ENCODE measurements around the gene PODXL2. TPM values are rescaled to one million over a fixed set of nuclear protein-coding genes. Genes with fewer than 3 reads are reported as not detected.

The PODXL2 gene
- total RNA-seq, 1 donor from 2014 or later, result 5.7 TPM

- TF ChIP-seq, protein P1, sequence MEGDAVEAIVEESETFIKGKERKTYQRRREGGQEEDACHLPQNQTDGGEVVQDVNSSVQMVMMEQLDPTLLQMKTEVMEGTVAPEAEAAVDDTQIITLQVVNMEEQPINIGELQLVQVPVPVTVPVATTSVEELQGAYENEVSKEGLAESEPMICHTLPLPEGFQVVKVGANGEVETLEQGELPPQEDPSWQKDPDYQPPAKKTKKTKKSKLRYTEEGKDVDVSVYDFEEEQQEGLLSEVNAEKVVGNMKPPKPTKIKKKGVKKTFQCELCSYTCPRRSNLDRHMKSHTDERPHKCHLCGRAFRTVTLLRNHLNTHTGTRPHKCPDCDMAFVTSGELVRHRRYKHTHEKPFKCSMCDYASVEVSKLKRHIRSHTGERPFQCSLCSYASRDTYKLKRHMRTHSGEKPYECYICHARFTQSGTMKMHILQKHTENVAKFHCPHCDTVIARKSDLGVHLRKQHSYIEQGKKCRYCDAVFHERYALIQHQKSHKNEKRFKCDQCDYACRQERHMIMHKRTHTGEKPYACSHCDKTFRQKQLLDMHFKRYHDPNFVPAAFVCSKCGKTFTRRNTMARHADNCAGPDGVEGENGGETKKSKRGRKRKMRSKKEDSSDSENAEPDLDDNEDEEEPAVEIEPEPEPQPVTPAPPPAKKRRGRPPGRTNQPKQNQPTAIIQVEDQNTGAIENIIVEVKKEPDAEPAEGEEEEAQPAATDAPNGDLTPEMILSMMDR (IDR thresholded peaks at IDR 0.05), result no peak
- Mint-ChIP-seq H3K27ac (ENCODE audit: unreplicated experiment) (no peak overlapping the region), H3K9me3 (ENCODE audit: unreplicated experiment) (no peaks in the 10 kb centered on the region), H3K36me3 (ENCODE audit: unreplicated experiment) (no peaks in the 10 kb centered on the region), H3K27me3 (ENCODE audit: unreplicated experiment) (no peaks in the 10 kb centered on the region), H3K4me3 (ENCODE audit: unreplicated experiment) (no peak overlapping the region), H3K4me1 (ENCODE audit: unreplicated experiment) (peaks cover 22% of the 10 kb centered on the region)
- peak; percentile 73 for DNase-seq (ENCODE audit: extremely low spot score, unreplicated experiment)
Observed at GRCh38 chr3:127669541-127670228, 40.7 kb downstream of the PODXL2 start.

DNA sequence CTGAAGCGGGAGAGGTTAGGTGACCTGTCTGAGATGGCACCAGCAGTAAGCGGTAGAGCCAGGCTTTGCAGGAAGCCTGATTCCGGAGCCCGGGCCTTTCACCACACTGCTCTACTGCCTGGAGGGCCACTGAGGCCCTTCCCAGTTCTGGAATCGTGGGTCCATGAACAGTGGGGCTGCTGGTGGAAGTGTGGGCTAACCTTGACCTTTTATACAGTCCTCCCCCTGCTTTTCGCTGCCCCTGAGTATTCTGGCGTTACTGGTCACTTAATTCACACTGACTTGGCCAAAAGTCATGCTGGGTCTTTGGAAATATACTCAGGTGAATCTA is 41.2 kb downstream of the PODXL2 start:
- H3K4me1 Mint-ChIP-seq (ENCODE audit: unreplicated experiment), result peaks cover 27% of the 10 kb centered on the region
- DNase-seq (ENCODE audit: extremely low spot score, unreplicated experiment), result peak; percentile 67
- no peak overlapping the region for H3K4me3 Mint-ChIP-seq (ENCODE audit: unreplicated experiment)
- H3K27me3 Mint-ChIP-seq (ENCODE audit: unreplicated experiment), result no peaks in the 10 kb centered on the region
- no peak overlapping the region for H3K27ac Mint-ChIP-seq (ENCODE audit: unreplicated experiment)
- no peaks in the 10 kb centered on the region for H3K9me3 Mint-ChIP-seq (ENCODE audit: unreplicated experiment)
- peaks cover 3% of the 10 kb centered on the region for H3K36me3 Mint-ChIP-seq (ENCODE audit: unreplicated experiment)
- TF ChIP-seq, protein P1 (IDR thresholded peaks at IDR 0.05), result no peak

DNA sequence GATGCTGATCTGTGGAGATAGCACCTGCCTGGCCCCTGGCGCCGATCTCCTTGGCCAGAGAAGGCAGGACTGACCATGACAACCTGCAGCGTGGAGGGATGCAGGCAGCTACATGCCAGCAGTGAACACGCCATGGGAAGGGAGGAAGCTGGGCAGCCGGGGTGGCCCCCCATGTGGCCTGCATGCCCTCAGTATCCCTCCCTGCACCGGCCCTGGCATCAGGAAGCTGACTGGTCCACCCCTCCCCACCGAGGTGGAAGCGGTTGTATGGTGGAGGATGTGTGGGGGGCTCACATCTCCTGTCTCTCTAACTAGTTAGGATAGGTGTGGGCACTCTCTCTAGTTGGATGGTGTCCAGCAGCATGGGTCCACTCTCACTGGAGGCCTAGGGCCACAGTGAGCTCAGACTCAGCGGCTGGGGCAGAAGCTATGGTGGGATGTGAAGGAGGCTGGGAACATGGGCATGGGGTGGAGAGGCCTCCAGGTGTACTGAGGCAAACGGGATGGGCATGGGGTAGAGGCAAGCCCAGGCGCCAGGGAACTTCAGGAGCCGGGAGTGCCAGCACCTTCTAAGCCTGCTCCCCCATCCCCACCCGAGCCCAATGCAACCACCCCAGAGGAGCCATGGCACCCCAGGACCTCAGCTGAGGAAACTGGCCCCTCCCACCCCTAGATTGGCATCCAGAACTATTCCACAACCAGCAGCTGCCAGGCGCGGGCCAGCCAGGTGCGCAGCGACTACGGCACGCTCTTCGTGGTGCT is 42.0 kb downstream of the PODXL2 start:
- H3K9me3 Mint-ChIP-seq (ENCODE audit: unreplicated experiment), result no peaks in the 10 kb centered on the region
- peaks cover 25% of the 10 kb centered on the region for H3K4me1 Mint-ChIP-seq (ENCODE audit: unreplicated experiment)
- peak overlapping the region; percentile 65 for H3K4me3 Mint-ChIP-seq (ENCODE audit: unreplicated experiment)
- H3K27ac Mint-ChIP-seq (ENCODE audit: unreplicated experiment), result peak overlapping the region; percentile 41
- no peaks in the 10 kb centered on the region for H3K27me3 Mint-ChIP-seq (ENCODE audit: unreplicated experiment)
- H3K36me3 Mint-ChIP-seq (ENCODE audit: unreplicated experiment), result peaks cover 4% of the 10 kb centered on the region
- TF ChIP-seq, protein P1 (IDR thresholded peaks at IDR 0.05), result no peak
- DNase-seq (ENCODE audit: extremely low spot score, unreplicated experiment), result peak; percentile 80

GRCh38 chr3:127671523-127672428 is 42.8 kb downstream of the PODXL2 start:
- H3K4me3 Mint-ChIP-seq (ENCODE audit: unreplicated experiment), result peak overlapping the region; percentile 77
- H3K36me3 Mint-ChIP-seq (ENCODE audit: unreplicated experiment), result peaks cover 8% of the 10 kb centered on the region
- TF ChIP-seq, protein P1 (IDR thresholded peaks at IDR 0.05), result no peak
- H3K4me1 Mint-ChIP-seq (ENCODE audit: unreplicated experiment), result peaks cover 28% of the 10 kb centered on the region
- no peaks in the 10 kb centered on the region for H3K27me3 Mint-ChIP-seq (ENCODE audit: unreplicated experiment)
- DNase-seq (ENCODE audit: extremely low spot score, unreplicated experiment), result peak; percentile 82
- H3K27ac Mint-ChIP-seq (ENCODE audit: unreplicated experiment), result peak overlapping the region; percentile 73
- H3K9me3 Mint-ChIP-seq (ENCODE audit: unreplicated experiment), result no peaks in the 10 kb centered on the region
